ENCODE measurements around the gene RPN2. TPM values are rescaled to one million over a fixed set of nuclear protein-coding genes. Genes with fewer than 3 reads are reported as not detected.

The RPN2 gene
- total and polyA plus RNA-seq, 4 donors = 153 to 241 (median 177) TPM

GRCh38 chr20:37288091-37288490 is 109.0 kb downstream of the RPN2 start:
- Histone ChIP-seq H3K27ac (ENCODE audit: low read depth in 1 of 2, low read length in 2 of 2) (no peak overlapping the region), H3K27me3 (ENCODE audit: control insufficient read depth in 4 of 4, insufficient read depth in 4 of 4, low read length in 3 of 4) (no peaks in the 10 kb centered on the region), H3K36me3 (ENCODE audit: control insufficient read depth in 4 of 4, insufficient read depth in 3 of 4, low read depth in 1 of 4, low read length in 3 of 4) (peaks cover 0 to 5% (median 2%) of the 10 kb centered on the region in 4 donors), H3K4me1 (ENCODE audit: control insufficient read depth in 4 of 4, insufficient read depth in 4 of 4, low read length in 3 of 4) (peaks cover 0 to 24% (median 13%) of the 10 kb centered on the region in 4 donors), H3K9ac (ENCODE audit: low read depth in 1 of 2, low read length in 2 of 2) (no peak overlapping the region), H3K9me3 (ENCODE audit: control insufficient read depth in 4 of 4, low read length in 3 of 4) (no peaks in the 10 kb centered on the region), H3K4me3 (ENCODE audit: low read depth in 1 of 3, low read length in 3 of 3) (no peak overlapping the region)
- no peak for DNase-seq (ENCODE audit: low spot score)
- WGBS = 69% methylated on average over 4 of the region's 4 CpGs
- TF ChIP-seq ZBTB33 (IDR thresholded peaks at IDR 0.05) = no peak

GRCh38 chr20:37290158-37290810 is 111.2 kb downstream of the RPN2 start:
- peak overlapping the region; percentile 57 to 79 for H3K27ac ChIP-seq (ENCODE audit: low read depth in 1 of 2, low read length in 2 of 2)
- no peak for DNase-seq (ENCODE audit: low spot score)
- H3K9ac ChIP-seq (ENCODE audit: low read depth in 1 of 2, low read length in 2 of 2) = peak overlapping the region; percentile 50 to 83
- no peak for TF ChIP-seq RAD21 (IDR thresholded peaks at IDR 0.05)
- no peak for TF ChIP-seq RXRA (IDR thresholded peaks at IDR 0.05)
- no peak for TF ChIP-seq JUND (IDR thresholded peaks at IDR 0.05)
- TF ChIP-seq HNF4G (IDR thresholded peaks at IDR 0.05) = no peak
- TF ChIP-seq SP1 (IDR thresholded peaks at IDR 0.05) = no peak
- TF ChIP-seq ZBTB33 (IDR thresholded peaks at IDR 0.05) = no peak
- no peak for TF ChIP-seq FOXA2 (IDR thresholded peaks at IDR 0.05)
- TF ChIP-seq REST (IDR thresholded peaks at IDR 0.05) = no peak
- TF ChIP-seq GABPA (IDR thresholded peaks at IDR 0.05 in 1 of 2, conservative IDR thresholded peaks at IDR 0.05 in 1 of 2) = no peak
- TF ChIP-seq YY1 (IDR thresholded peaks at IDR 0.05) = no peak
- TF ChIP-seq EGR1 (IDR thresholded peaks at IDR 0.05; ENCODE audit: low read depth in 2 of 2) = no peak
- TF ChIP-seq CTCF (IDR thresholded peaks at IDR 0.05; ENCODE audit: low read depth, low read length, missing input control) = no peak
- no peak for TF ChIP-seq NR2F2 (IDR thresholded peaks at IDR 0.05)
- TF ChIP-seq MAX (IDR thresholded peaks at IDR 0.05) = no peak
- TF ChIP-seq ATF3 (IDR thresholded peaks at IDR 0.05) = no peak
- no peak for TF ChIP-seq TAF1 (conservative IDR thresholded peaks at IDR 0.05)
- no peak for TF ChIP-seq HNF4A (conservative IDR thresholded peaks at IDR 0.05)
- TF ChIP-seq FOXA1 (IDR thresholded peaks at IDR 0.05) = no peak
- H3K4me1 ChIP-seq (ENCODE audit: control insufficient read depth in 4 of 4, insufficient read depth in 4 of 4, low read length in 3 of 4) = peaks cover 0 to 24% (median 11%) of the 10 kb centered on the region in 4 donors
- 59% methylated on average over 21 of the region's 21 CpGs for WGBS
- no peaks in the 10 kb centered on the region for H3K27me3 ChIP-seq (ENCODE audit: control insufficient read depth in 4 of 4, insufficient read depth in 4 of 4, low read length in 3 of 4)
- no peaks in the 10 kb centered on the region for H3K9me3 ChIP-seq (ENCODE audit: control insufficient read depth in 4 of 4, low read length in 3 of 4)
- H3K4me3 ChIP-seq (ENCODE audit: low read depth in 1 of 3, low read length in 3 of 3) = peak overlapping the region; percentile 80 to 95 (median 85)
- H3K36me3 ChIP-seq (ENCODE audit: control insufficient read depth in 4 of 4, insufficient read depth in 3 of 4, low read depth in 1 of 4, low read length in 3 of 4) = peaks cover 0 to 5% (median 3%) of the 10 kb centered on the region in 4 donors

All from liver (tissue), 9 donors.